Panc1 (cell line): Measurements from ENCODE around the gene RTP5. TPM values are rescaled to one million over a fixed set of nuclear protein-coding genes. Genes with fewer than 3 reads are reported as not detected.

Experiments
- ATAC-seq: fragments of 200-7000 bp; cut with Tn5 transposase; 2 replicates; pipeline ENCODE4 v1.9.1; 2020; ENCODE audit warnings: mild to moderate bottlenecking, moderate library complexity
- BruUV-seq: library from RNA; stranded (reverse); fragments of 400-500 nt; replicated peaks from 2 replicates; lab custom pipeline; 2021; lab: Mats Ljungman, UMichigan
- CTCF ChIA-PET: fragments of 300-600 bp; sonication (Branson Sonifier 250); formaldehyde crosslinking; loops from one replicate; lab custom pipeline; 2022; ENCODE audit warnings: antibody characterized with exemption; lab: Charles Lee
- POLR2A ChIA-PET: fragments of 300-600 bp; sonication (Branson Sonifier 250); formaldehyde crosslinking; loops from one replicate; lab custom pipeline; 2022; ENCODE audit warnings: antibody characterized with exemption; lab: Charles Lee
- DNase-seq: peaks from one replicate; pipeline ENCODE4 v3.0.0-alpha.2; 2010; ENCODE audit warnings: low read depth, low spot score
- H3K27ac ChIP-seq: 2 replicates; pipeline ENCODE4 v1.5.1; 2011; ENCODE audit warnings: mild to moderate bottlenecking, low read length, inconsistent platforms
- H3K27me3 ChIP-seq: fragments of 200-500 bp; sonication (Bioruptor generic); 2 replicates; pipeline ENCODE4 v1.6.0; 2014; ENCODE audit warnings: low read length, inconsistent platforms; ENCODE audit not compliant: control insufficient read depth, insufficient read depth
- H3K36me3 ChIP-seq: fragments of 200-500 bp; sonication (Bioruptor generic); 2 replicates; pipeline ENCODE4 v1.5.1; 2014; ENCODE audit warnings: inconsistent platforms, mild to moderate bottlenecking, low read length, moderate library complexity; ENCODE audit not compliant: control insufficient read depth, insufficient read depth
- H3K4me1 ChIP-seq: 2 replicates; pipeline ENCODE4 v1.5.1; 2011; ENCODE audit warnings: inconsistent platforms, mild to moderate bottlenecking, low read length, moderate library complexity; ENCODE audit not compliant: control insufficient read depth, insufficient read depth
- H3K4me3 ChIP-seq, 2 experiments: 2 replicates each; pipeline ENCODE4 v1.5.1; 2011 to 2012; ENCODE audit warnings: low read depth in 2 of 2, low read length in 2 of 2, mild to moderate bottlenecking in 2 of 2, inconsistent platforms in 1 of 2, moderate library complexity in 1 of 2
- H3K9me3 ChIP-seq: fragments of 200-500 bp; sonication (Bioruptor generic); 2 replicates; pipeline ENCODE4 v1.5.1; 2014; ENCODE audit warnings: low read depth, mild to moderate bottlenecking, inconsistent platforms, low read length, moderate library complexity; ENCODE audit not compliant: control insufficient read depth, insufficient read depth
- CTCF ChIP-seq: fragments of 450-650 bp; IDR thresholded peaks from 2 replicates; pipeline ENCODE4 v1.5.1; 2017; ENCODE audit warnings: mild to moderate bottlenecking
- POLR2AphosphoS5 ChIP-seq: IDR thresholded peaks from 2 replicates; pipeline ENCODE4 v1.6.1; 2012; ENCODE audit warnings: mild to moderate bottlenecking, low read depth, low read length, moderate library complexity
- REST ChIP-seq, 2 experiments: IDR thresholded peaks; 2 replicates each; pipeline ENCODE4 v1.6.1; 2011 to 2012; ENCODE audit warnings: low read depth in 2 of 2, control low read depth in 1 of 2, low read length in 1 of 2, mild to moderate bottlenecking in 1 of 2, moderate library complexity in 1 of 2; ENCODE audit not compliant: insufficient read depth in 1 of 2
- SIN3A ChIP-seq: IDR thresholded peaks from 2 replicates; pipeline ENCODE4 v1.6.1; 2012; ENCODE audit warnings: low read depth, mild to moderate bottlenecking, low read length, moderate library complexity, borderline replicate concordance; ENCODE audit not compliant: insufficient read depth
- TCF7L2 ChIP-seq: IDR thresholded peaks from 2 replicates; pipeline ENCODE4 v1.6.1; 2011; ENCODE audit warnings: mild to moderate bottlenecking, low read depth, low read length, inconsistent platforms
- in situ Hi-C: cut with HindIII; loops from 2 replicates; pipeline ENCODE4 v1.10.0; 2016; ENCODE audit warnings: low sequenced_read_pairs, low pct_unique_long_range_greater_than_20kb
- intact Hi-C: fragments of 100-400 bp; cut with micrococcal nuclease; formaldehyde crosslinking; loops from one replicate; pipeline ENCODE4 v1.10.0; 2022; ENCODE audit not compliant: unreplicated experiment
- total RNA-seq: library from RNA; stranded (reverse); gene quantifications from one replicate; pipeline ENCODE4 v1.2.1, GENCODE V29; 2021; ENCODE audit not compliant: unreplicated experiment

RTP5 gene
- total RNA-seq, 1 experiment from 2014 or later: not detected

- intact Hi-C loops: no loop called here
- in situ Hi-C loops: no loop called here
- peak in 1 of 2 experiments; percentile 81; a peak in 2 of 4 replicates for TF ChIP-seq REST (IDR thresholded peaks at IDR 0.05; ENCODE audit: insufficient read depth in 1 of 2, low read depth in 2 of 2, low read length in 1 of 2)
- TF ChIP-seq SIN3A: no peak
- ATAC-seq: peak; percentile 48
- H3K36me3 ChIP-seq: no peaks in the 10 kb centered on the region
- H3K27me3 ChIP-seq: no peaks in the 10 kb centered on the region
- H3K4me3 ChIP-seq: no peak overlapping the region
- CTCF ChIA-PET: interaction anchor here (0.6 kb wide), 1 partner anchor 58 kb away, joined by 4 read pairs; no protein-coding TSS in a partner anchor
- no peaks in the 10 kb centered on the region for H3K9me3 ChIP-seq
- POLR2A ChIA-PET: no interaction called here
- no peak overlapping the region for H3K27ac ChIP-seq
- peaks cover 9% of the 10 kb centered on the region; the same call in 1 of the 2 replicates for H3K4me1 ChIP-seq
- DNase-seq: no peak
- no TSS peak for BruUV-seq
Measured at GRCh38 chr2:241865957-241866789, 3.4 kb upstream of the RTP5 start.

DNA sequence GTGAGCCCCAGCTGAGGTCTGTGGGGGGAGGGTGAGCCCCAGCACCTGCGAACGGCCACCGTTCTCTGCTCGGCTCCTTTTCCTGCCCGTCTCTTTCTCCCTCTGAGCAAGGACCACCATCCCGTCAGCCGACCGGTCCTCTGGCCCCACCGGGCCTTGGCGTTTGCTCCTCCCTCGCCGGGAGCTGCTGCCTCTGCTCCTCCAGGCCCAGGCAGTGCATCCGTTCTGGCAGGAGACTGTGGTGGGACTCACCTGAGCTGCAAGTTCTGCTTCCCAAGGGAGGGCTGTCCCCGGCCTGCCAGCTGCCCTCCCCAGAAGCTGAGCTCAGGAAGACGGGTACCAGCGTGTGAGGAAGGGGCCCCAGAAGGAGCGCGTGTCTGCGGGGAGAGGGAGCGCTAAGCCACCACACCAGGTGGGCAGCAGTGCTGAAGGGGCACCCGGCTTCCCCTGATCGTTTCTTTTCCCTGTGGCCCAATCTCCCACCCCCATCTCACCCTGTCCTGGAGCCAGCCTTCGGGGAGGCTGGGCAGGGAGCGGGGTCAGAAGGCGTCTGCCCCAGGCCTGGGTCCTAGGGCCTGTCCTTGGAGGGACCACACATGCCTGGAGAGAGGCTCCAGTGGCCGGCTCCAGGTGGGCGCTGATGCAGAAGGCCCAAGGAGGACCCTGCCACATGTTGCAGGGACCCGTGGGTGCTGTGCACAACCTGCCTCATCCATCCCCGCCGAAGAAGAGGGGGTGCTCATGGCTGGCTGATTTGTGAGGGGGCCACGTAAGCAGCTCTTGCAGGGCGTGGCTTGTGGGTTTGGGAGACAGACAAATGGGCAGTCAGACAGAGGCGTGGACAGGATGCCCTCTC, 2.5 kb upstream of the RTP5 start:
- H3K9me3 ChIP-seq: no peaks in the 10 kb centered on the region
- DNase-seq (no peak), ATAC-seq (peak; percentile 15; the same call in 1 of the 2 replicates)
- in situ Hi-C loops (no loop called here), intact Hi-C loops (no loop called here)
- H3K27me3 ChIP-seq: no peaks in the 10 kb centered on the region
- no TSS peak for BruUV-seq
- H3K4me3 ChIP-seq: no peak overlapping the region
- H3K27ac ChIP-seq: no peak overlapping the region
- no peak for TF ChIP-seq REST (IDR thresholded peaks at IDR 0.05; ENCODE audit: insufficient read depth in 1 of 2, low read depth in 2 of 2, low read length in 1 of 2)
- no peak for TF ChIP-seq POLR2AphosphoS5
- no peak for TF ChIP-seq CTCF
- TF ChIP-seq SIN3A: no peak
- TF ChIP-seq TCF7L2: no peak
- no peaks in the 10 kb centered on the region for H3K36me3 ChIP-seq
- peaks cover 9% of the 10 kb centered on the region; the same call in 1 of the 2 replicates for H3K4me1 ChIP-seq
- ChIA-PET POLR2A (no interaction called here), CTCF (interaction anchor here (0.6 kb wide), 1 partner anchor 24 kb away, joined by 3 read pairs; no protein-coding TSS in a partner anchor)
